Central memory CD8-positive, alpha-beta T cell (primary cell): ENCODE data around the gene PDE3A.

ENCODE experiments used
- ATAC-seq: fragments of 150-1000 bp; cut with Tn5 transposase; replicated peaks from 2 replicates; pipeline ENCODE4 v1.10.0; 2022; ENCODE audit warnings: mild to moderate bottlenecking, moderate FRiP score, moderate number of reproducible peaks; ENCODE audit not compliant: poor library complexity, severe bottlenecking; ENCODE audit errors: extremely low read depth
- DNase-seq, 2 donors: peaks; one replicate each; pipeline ENCODE4 v3.0.0; 2021; ENCODE audit warnings: low spot score in 2 of 2
- H3K27ac Mint-ChIP-seq: one replicate; pipeline ENCODE4 v1.8.0; 2022; ENCODE audit warnings: low read depth, mild to moderate bottlenecking, moderate library complexity, mixed read lengths
- H3K27me3 Mint-ChIP-seq: one replicate; pipeline ENCODE4 v1.8.0; 2022; ENCODE audit warnings: mixed read lengths
- H3K36me3 Mint-ChIP-seq: one replicate; pipeline ENCODE4 v1.8.0; 2022; ENCODE audit warnings: mild to moderate bottlenecking, moderate library complexity, mixed read lengths; ENCODE audit not compliant: insufficient read depth
- H3K4me1 Mint-ChIP-seq: one replicate; pipeline ENCODE4 v1.8.0; 2022; ENCODE audit warnings: mixed read lengths
- H3K4me3 Mint-ChIP-seq: one replicate; pipeline ENCODE4 v1.8.0; 2022; ENCODE audit warnings: mild to moderate bottlenecking, moderate library complexity, mixed read lengths
- H3K9me3 Mint-ChIP-seq: one replicate; pipeline ENCODE4 v1.8.0; 2022; ENCODE audit warnings: mixed read lengths

PDE3A gene

DNA sequence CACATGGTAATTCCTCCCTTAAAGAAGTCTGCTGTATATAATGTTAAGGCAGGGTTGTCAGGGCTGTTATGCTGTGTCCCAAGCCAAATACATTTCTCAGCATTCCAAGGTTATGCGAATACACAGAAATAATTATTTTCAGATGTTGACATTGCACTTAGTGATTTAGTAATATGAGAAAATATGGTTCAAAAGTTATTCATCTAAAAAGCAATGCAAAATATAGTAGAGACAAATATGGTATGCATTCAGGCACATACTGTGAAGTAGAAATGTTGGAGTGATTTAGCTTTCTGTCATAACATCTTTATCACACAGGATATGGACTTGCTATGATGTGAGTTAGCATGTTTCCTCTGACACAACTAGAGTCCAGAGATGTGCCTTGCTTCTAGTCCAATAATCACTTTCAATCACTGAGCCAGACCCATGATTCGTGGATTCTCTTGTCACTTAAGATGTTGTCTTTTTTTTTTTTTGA lies 70.0 kb downstream of the PDE3A start:
- Mint-ChIP-seq H3K9me3 (no peaks in the 10 kb centered on the region), H3K4me1 (no peaks in the 10 kb centered on the region), H3K27me3 (no peaks in the 10 kb centered on the region), H3K27ac (no peak overlapping the region), H3K4me3 (no peak overlapping the region), H3K36me3 (peaks cover 2% of the 10 kb centered on the region)
- ATAC-seq (no peak), DNase-seq (no peak)

DNA sequence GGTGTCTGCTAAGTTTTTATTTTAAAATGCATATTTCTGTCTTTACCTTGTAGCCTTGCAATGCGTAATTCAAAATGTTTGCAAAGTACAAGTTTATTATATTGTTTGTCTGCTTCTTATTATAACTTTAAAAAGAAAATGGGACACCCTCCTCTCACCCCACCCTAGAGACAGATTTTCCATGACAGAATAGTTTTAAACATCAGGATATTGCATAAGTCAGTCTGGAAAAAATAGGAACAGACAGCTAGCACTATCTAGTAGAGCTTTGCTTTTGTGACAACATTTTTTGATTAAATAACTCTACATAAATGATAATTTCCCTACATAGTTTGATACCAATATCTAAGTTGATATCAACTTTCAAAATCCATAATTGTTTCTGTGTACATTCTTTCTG lies 71.3 kb downstream of the PDE3A start:
- H3K27ac Mint-ChIP-seq: no peak overlapping the region
- DNase-seq (no peak), ATAC-seq (no peak)
- no peak overlapping the region for H3K4me3 Mint-ChIP-seq
- H3K36me3 Mint-ChIP-seq: peaks cover 2% of the 10 kb centered on the region
- H3K4me1 Mint-ChIP-seq: no peaks in the 10 kb centered on the region
- no peaks in the 10 kb centered on the region for H3K27me3 Mint-ChIP-seq
- H3K9me3 Mint-ChIP-seq: no peaks in the 10 kb centered on the region

- DNase-seq: no peak
- no peak overlapping the region for H3K4me3 Mint-ChIP-seq
- no peaks in the 10 kb centered on the region for H3K27me3 Mint-ChIP-seq
- ATAC-seq: no peak
- H3K36me3 Mint-ChIP-seq: no peaks in the 10 kb centered on the region
- no peak overlapping the region for H3K27ac Mint-ChIP-seq
- no peaks in the 10 kb centered on the region for H3K9me3 Mint-ChIP-seq
- no peaks in the 10 kb centered on the region for H3K4me1 Mint-ChIP-seq
Measured at GRCh38 chr12:20440408-20440807, 72.1 kb downstream of the PDE3A start.

DNA sequence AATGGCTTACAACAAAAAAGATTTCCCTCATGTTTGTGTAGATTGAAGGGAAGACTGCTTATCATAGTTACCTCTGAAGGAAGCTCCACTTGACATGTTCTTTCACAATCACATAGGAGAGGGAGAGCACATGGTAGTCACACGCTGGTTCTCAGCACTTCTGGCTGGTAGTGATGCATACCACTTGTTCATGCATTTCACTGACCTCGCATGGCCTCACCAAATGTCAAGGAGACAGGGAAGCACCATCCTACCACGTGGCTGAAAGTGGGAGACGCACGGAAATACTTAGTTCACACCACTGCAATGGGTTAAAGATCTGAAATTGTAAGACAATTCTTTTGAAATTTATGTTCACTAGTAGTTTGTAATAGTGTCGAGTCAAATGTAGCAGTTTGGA lies 74.0 kb downstream of the PDE3A start:
- no peak for DNase-seq
- no peaks in the 10 kb centered on the region for H3K4me1 Mint-ChIP-seq

GRCh38 chr12:20443255-20443654 lies 74.9 kb downstream of the PDE3A start:
- Mint-ChIP-seq H3K4me3 (no peak overlapping the region), H3K4me1 (no peaks in the 10 kb centered on the region), H3K36me3 (no peaks in the 10 kb centered on the region), H3K27ac (no peak overlapping the region), H3K9me3 (no peaks in the 10 kb centered on the region), H3K27me3 (no peaks in the 10 kb centered on the region)
- no peak for DNase-seq
- no peak for ATAC-seq

More for the DNA sequence above, 74.0 kb downstream of the PDE3A start:
- H3K27me3 Mint-ChIP-seq: no peaks in the 10 kb centered on the region
- H3K9me3 Mint-ChIP-seq: no peaks in the 10 kb centered on the region
- ATAC-seq: no peak
- H3K27ac Mint-ChIP-seq: no peak overlapping the region
- no peak overlapping the region for H3K4me3 Mint-ChIP-seq
- no peaks in the 10 kb centered on the region for H3K36me3 Mint-ChIP-seq

DNA sequence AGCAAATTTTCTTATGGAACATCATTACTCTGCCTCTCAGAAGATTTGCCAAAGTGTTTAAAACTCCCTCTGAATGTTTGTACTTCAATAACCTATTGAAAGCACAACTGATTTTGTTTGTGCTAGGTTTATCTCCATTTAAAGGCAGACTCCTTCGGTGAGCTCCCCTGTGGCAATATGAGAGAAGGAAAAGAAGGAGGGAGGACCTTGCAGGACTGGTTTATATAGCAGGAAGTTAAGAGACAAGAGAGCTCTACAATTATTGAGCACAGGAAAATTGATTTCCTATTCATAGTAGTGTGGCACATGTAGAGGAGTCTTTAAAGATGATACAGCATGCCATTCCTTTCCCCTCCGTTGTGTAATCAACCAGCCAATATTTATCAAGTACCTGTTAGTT lies 75.5 kb downstream of the PDE3A start:
- Mint-ChIP-seq H3K36me3 (no peaks in the 10 kb centered on the region), H3K4me3 (no peak overlapping the region), H3K9me3 (no peaks in the 10 kb centered on the region), H3K27me3 (no peaks in the 10 kb centered on the region), H3K27ac (no peak overlapping the region), H3K4me1 (no peaks in the 10 kb centered on the region)
- ATAC-seq: no peak
- DNase-seq: no peak

DNA sequence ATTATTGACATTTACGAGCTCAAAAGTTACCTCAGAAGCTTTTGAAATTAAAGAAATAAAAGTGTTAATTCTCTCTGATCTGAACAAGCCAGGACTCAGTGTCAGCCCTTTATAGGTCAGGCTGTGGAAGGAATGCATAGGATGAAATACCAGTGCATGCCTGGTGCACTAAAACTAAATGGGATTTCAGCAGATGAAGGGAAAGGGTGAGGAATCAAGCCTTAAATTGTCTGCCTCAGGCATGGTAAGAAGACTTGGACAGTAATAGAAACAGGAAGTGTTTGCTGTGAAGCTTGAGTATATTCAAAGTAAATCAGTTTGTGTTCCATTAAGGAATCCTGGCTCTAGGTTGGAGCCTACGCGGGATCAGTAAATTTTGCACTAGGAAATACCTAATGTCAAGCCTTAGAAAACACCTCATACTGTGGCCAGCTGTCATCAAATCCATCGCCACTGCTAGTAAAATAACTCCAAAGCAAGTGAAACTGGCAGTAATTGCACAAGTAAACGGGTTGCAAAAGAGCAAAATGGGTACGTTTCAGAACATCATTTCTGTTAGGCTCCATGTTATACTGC lies 76.3 kb downstream of the PDE3A start:
- no peak overlapping the region for H3K27ac Mint-ChIP-seq
- H3K9me3 Mint-ChIP-seq: no peaks in the 10 kb centered on the region
- H3K4me1 Mint-ChIP-seq: no peaks in the 10 kb centered on the region
- ATAC-seq: no peak
- no peaks in the 10 kb centered on the region for H3K36me3 Mint-ChIP-seq
- no peak for DNase-seq
- no peak overlapping the region for H3K4me3 Mint-ChIP-seq
- H3K27me3 Mint-ChIP-seq: no peaks in the 10 kb centered on the region

GRCh38 chr12:20445687-20446086 lies 77.3 kb downstream of the PDE3A start:
- no peaks in the 10 kb centered on the region for H3K36me3 Mint-ChIP-seq
- DNase-seq (no peak), ATAC-seq (no peak)
- no peaks in the 10 kb centered on the region for H3K9me3 Mint-ChIP-seq
- H3K4me1 Mint-ChIP-seq: no peaks in the 10 kb centered on the region
- H3K27ac Mint-ChIP-seq: no peak overlapping the region
- no peaks in the 10 kb centered on the region for H3K27me3 Mint-ChIP-seq
- no peak overlapping the region for H3K4me3 Mint-ChIP-seq

DNA sequence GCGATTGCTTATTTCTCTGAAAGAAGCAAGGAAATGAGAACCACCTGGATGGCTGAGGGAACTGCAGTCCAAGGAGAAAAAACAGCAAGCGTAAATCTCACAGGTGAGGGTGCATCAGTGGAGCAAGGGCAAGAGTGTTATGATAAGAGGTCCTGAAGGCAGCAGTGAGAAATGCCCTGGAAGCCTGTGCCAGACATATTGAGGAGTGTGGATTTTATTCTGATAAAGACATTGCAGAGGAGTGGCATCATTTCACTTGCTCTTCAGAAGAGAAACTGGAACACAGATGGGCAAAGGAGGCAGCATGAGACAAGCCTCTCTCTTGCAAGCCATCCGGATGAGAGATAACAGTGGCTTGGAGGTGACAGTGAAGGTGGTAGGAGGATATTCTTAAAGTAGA lies 78.5 kb downstream of the PDE3A start:
- Mint-ChIP-seq H3K36me3 (no peaks in the 10 kb centered on the region), H3K4me3 (no peak overlapping the region), H3K4me1 (no peaks in the 10 kb centered on the region), H3K27me3 (no peaks in the 10 kb centered on the region), H3K27ac (no peak overlapping the region), H3K9me3 (no peaks in the 10 kb centered on the region)
- ATAC-seq (no peak), DNase-seq (no peak)

DNA sequence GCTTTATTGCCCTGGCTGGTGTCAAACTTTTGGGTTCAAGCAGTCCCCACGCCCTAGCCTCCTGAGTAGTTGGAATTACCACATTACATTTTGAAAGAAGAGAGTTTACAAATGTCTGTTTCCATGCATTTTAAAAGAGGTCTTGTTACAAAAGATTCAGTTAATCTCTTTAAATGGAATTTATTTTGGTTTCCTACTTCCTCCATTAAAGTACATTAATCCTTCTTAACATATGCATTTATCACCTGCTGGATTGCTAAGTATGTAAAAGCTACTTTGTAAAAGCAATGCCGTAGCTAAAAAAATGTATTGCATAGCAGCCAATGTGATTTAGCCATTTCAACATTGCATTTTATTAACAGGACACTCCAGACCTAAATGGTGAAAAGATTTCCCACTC lies 80.4 kb downstream of the PDE3A start:
- DNase-seq (no peak), ATAC-seq (no peak)
- no peak overlapping the region for H3K27ac Mint-ChIP-seq
- no peak overlapping the region for H3K4me3 Mint-ChIP-seq
- H3K27me3 Mint-ChIP-seq: no peaks in the 10 kb centered on the region
- H3K36me3 Mint-ChIP-seq: no peaks in the 10 kb centered on the region
- H3K9me3 Mint-ChIP-seq: no peaks in the 10 kb centered on the region
- H3K4me1 Mint-ChIP-seq: no peaks in the 10 kb centered on the region

DNA sequence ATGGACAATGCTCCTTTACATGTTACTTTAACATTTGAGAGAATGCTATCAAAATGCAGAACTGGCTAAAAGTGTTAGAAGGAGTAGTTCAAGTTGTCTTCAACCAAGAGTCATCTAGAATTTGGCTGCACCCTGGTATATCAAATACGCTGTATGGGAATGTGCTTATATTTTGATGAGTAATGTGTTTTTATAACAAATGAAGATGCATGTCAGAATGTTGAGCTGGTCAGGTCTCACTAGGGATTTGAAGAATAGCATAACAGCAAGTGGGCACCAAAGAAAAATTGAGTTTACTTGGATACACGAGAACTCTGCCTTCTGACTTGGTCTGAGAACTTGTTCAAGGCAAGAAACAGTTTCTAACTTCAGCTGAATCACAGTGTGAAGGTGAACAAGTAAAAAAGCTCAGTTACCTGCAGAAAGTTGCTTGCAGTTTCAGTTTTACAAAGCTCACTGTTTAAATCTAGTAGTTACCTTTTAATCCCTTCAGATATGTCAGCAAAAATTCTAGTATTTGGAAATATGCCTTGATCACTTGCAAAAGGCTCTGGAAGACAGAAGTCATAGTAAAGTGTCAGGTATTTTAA lies 82.3 kb downstream of the PDE3A start:
- no peak for ATAC-seq
- DNase-seq: no peak
- Mint-ChIP-seq H3K27me3 (no peaks in the 10 kb centered on the region), H3K27ac (no peak overlapping the region), H3K9me3 (no peaks in the 10 kb centered on the region), H3K4me1 (no peaks in the 10 kb centered on the region), H3K4me3 (no peak overlapping the region), H3K36me3 (no peaks in the 10 kb centered on the region)

GRCh38 chr12:20451761-20452160 lies 83.4 kb downstream of the PDE3A start:
- Mint-ChIP-seq H3K4me1 (no peaks in the 10 kb centered on the region), H3K27ac (no peak overlapping the region), H3K9me3 (no peaks in the 10 kb centered on the region), H3K27me3 (no peaks in the 10 kb centered on the region), H3K36me3 (no peaks in the 10 kb centered on the region), H3K4me3 (no peak overlapping the region)
- ATAC-seq: no peak
- no peak for DNase-seq

DNA sequence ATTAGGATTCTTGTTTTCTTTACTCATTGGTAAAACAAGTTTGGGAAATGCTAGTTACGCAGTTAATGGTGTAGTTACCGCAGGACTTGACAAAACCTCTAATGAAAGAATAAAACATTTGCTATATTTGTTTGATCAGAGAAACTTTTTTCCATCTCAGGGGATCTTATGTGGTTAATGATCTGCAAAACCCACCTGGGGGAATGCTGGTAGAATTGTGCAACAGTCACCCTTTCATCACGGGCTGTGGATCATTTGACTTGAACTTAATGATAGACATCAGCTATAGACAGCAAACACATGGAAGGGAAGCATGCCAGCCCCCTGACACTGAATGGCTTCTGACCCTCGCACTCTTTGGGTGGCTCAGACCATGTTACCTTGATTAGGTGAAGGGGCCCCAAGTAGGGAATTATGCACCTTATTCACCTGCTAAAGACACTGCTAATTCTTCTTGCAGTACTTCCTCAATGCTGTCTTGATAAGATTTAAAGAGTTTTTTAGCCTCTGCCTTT lies 84.2 kb downstream of the PDE3A start:
- Mint-ChIP-seq H3K9me3 (no peaks in the 10 kb centered on the region), H3K36me3 (no peaks in the 10 kb centered on the region), H3K27ac (no peak overlapping the region), H3K4me1 (no peaks in the 10 kb centered on the region), H3K4me3 (no peak overlapping the region), H3K27me3 (no peaks in the 10 kb centered on the region)
- ATAC-seq: no peak
- no peak for DNase-seq
